ENCODE measurements around the gene NEBL.

NEBL gene

DNA sequence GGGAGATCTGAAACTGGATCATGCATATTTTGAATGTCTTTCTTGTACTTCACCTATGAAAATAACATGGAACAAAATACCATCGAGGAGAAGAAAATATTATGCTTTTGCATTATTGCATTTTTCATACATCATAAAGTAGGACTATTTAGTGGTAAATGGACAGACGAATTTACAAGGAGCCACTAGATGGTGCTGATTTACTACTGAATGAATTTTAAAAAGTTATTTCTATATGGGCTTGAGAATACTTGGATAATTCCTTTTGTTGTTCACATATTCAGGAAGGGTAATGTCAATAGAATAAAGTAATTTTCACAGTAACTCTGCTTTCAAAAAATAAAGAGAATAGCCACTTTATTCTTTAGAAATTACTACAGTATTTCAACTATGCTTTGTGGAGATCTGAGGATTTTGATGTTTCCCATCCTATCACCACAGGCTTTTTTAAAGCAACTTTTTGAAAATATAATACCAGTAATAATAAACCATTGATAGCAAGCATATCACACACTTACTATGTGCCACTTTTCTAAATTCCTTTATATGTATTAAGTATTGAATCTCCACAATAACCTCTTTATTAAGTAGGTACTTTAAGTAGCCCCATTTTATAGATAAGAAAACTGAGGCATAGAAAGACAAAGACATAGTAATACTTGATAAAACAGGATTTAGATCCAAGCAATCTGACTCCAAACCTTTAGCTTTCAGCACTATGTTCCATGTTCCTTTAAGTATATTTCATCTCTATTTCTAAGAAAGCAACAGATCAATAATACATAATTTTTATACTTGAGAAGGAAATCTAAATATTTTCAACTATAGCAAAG, 38.6 kb downstream of the NEBL start:
- peak; percentile 46 for DNase-seq (ENCODE audit: low spot score)

DNA sequence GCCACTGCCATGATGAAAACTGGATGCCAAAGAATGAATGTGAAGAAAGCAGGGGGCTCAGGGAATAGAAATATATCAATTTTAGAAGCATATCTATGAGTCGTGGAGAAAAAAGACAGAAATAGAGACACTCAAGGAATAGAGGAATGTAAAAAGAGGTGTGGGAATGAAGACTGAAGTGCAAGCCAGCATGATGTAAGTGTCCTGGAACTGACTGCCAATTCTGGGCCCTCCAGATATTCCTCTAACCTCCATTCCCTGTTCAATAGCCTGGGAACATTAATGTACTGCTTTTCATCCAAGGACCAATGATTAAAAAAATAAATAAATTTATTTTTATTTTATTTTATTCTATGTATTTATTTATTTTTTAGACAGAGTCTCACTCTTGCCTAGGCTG, 40.6 kb downstream of the NEBL start:
- DNase-seq (ENCODE audit: low spot score): no peak

GRCh38 chr10:20855398-20856038, 41.6 kb downstream of the NEBL start:
- DNase-seq (ENCODE audit: low spot score): peak; percentile 11

DNA sequence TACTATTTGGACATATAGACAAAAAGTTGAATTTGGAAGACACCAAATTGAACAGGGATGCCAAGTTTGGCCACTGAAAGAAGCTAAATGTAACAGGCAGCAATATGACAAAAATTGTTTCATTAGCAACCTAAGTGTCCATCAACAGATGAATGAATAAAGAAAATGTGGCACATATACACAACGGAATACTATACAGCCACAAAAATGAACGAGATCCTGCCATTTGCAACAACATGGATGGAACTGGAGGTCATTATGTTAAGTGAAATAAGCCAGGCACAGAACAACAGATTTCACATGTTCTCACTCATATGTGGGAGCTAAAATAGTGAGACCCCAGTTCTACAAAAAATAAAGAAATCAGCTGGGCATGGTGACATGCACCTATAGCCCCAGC, 43.8 kb downstream of the NEBL start:
- DNase-seq (ENCODE audit: low spot score): no peak

DNA sequence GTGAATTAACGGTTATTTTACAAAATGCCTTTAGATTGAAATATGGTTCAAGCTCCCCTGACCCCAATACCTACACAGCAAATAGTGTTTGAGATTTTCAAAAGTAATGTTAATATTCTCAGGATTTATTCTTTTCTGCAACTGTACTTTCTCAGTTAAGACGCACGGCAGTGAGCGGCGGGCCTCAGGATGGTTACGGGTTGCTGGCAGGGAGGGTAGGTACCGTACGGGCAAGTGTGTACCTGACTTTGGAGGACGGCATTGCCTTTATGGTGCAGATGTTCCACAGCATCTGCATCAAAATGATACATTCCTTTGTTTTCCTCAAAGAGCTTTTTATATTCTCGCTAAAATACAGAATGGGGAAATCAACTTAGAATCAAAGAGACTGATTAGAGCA, 44.8 kb downstream of the NEBL start:
- DNase-seq (ENCODE audit: low spot score): no peak

GRCh38 chr10:20847512-20847911, 49.6 kb downstream of the NEBL start:
- DNase-seq (ENCODE audit: low spot score): no peak

- DNase-seq (ENCODE audit: low spot score): no peak
These were observed 50.8 kb downstream of the NEBL start for GRCh38 chr10:20846263-20846662.

DNA sequence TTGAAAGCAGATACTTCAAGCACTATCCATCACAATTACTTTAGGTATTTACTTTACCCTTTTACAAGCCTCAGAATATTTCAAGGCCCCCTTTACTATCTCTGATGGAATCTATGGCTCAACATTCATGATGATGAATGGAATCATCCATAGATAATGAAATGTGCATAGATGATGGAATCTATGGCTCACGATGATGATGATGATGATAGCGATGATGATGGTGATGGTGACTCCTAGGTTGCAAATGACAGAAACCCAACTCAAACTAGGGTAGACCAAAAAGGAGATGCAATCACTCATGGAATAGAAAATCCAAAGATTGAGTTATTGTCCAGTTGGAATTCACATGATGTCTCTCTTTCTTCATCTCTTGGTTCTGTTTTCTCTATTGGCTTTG, 55.7 kb downstream of the NEBL start:
- no peak for DNase-seq (ENCODE audit: low spot score)

DNA sequence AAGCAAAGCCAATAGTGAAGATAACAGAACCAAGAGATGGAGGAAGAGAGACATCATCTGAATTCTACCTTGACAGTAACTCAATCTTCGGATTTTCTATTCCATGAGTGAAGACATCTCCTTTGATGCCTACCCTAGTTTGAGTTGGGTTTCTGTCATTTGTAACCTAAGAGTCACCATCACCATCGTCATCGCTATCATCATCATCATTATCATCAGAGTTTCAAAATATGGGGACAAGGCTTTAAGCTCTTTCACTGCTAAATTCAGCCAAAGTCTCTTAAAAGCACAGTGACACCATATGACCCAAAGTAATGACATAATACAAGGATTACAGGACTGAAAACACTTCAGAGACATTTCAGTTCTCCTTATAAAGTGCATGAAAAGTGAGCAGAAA, 57.2 kb downstream of the NEBL start:
- no peak for DNase-seq (ENCODE audit: low spot score)

GRCh38 chr10:20839141-20839540, 58.0 kb downstream of the NEBL start:
- no peak for DNase-seq (ENCODE audit: low spot score)

GRCh38 chr10:20836401-20836800, 60.7 kb downstream of the NEBL start:
- no peak for DNase-seq (ENCODE audit: low spot score)

GRCh38 chr10:20835335-20835734, 61.8 kb downstream of the NEBL start:
- no peak for DNase-seq (ENCODE audit: low spot score)

DNA sequence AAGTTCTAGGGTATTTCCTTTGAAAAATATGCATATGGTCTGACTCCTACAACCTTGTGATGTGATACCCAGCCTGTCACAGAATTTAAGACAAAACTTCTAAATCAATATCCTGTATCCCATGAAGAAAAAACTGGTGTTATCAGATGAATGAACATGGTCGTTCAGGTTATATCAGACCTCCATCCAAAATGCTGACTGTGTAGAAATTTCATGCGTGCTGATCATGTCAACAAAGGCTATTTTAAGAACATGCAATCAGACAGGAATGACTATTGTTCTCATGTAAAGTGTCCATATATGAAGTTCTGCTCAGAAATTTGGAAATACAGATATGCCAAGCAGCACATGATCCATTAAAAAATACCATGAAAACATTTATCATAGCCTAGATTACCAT, 62.3 kb downstream of the NEBL start:
- DNase-seq (ENCODE audit: low spot score): no peak

- DNase-seq (ENCODE audit: low spot score): no peak
These were observed 74.3 kb downstream of the NEBL start for GRCh38 chr10:20822825-20823224.

DNA sequence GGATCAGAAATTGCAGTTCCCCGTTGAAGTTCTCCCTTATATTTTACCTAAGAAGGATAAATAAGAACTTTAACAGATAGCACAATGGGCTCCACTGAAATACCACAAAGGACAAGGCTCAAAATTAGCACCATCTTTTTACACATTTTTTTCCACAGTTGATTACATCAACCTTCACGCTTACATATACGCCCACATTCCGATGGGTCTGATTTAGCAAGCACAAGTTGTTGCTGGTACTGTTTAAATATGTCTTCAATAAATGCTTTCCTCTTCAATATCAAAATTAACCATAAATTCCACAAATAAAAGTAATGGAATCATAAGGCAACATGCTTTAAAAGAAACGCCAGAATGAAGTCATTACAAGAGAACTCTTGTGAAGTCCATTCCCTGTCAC, 79.5 kb downstream of the NEBL start:
- no peak for DNase-seq (ENCODE audit: low spot score)

DNA sequence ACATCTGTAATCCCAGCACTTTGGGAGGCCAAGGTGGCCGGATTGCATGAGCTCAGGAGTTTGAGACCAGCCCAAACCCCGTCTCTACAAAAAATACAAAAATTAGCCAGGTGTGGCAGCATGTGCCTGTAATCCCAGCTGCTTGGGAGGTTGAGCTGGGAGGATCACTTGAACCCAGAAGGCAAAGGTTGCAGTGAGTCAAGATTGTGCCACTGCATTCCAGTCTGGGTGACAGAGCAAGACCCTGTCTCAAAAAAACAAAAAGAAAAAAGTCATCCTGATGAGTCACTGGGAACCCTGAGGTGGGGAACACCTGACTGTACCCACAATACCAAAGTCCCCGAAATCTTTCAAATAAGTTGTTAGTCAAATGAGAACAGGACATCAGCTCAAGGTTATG, 80.0 kb downstream of the NEBL start:
- DNase-seq (ENCODE audit: low spot score): no peak

- DNase-seq (ENCODE audit: low spot score): no peak
These were observed 83.0 kb downstream of the NEBL start for GRCh38 chr10:20814116-20814515.

GRCh38 chr10:20811131-20811530, 86.0 kb downstream of the NEBL start:
- no peak for DNase-seq (ENCODE audit: low spot score)

DNA sequence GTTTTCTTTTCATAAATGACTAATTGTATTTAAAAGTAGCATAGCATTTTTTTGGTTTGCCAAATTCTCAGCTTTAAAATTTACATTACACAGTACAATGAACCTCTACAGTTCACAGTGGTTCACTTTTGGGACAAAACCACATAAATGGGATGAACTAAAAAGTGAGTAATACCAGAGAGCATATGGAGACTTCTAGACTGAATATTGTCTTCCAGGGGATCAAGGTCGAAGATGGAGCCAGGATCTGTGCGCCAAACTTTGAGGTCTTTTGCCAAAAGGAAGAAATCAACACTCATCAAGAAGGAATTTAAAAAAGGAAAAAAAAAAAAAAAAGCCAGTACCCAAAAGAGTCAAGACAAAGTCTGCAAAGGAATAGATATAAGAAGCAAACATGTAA, 87.5 kb downstream of the NEBL start:
- no peak for DNase-seq (ENCODE audit: low spot score)

DNA sequence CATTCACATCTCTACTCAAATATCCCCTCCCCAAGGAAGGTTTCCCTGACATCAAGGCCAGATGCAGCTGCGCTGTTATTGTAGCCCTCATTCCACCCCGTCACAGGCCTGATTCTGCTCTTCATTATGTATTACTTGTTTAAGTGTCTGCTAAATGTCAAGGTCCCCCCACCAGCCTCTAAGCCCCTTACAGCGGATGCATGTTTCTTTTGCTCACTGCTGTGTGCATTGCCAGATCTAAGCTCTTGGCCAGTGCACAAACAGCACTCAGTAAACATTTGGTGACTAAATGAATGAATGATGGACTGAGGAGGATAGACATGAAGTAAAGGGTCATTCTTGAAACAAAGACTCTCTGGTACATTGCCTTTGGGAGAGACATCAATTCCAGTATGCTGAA, 90.6 kb downstream of the NEBL start:
- no peak for DNase-seq (ENCODE audit: low spot score)

- DNase-seq (ENCODE audit: low spot score): no peak
These were observed 99.8 kb downstream of the NEBL start for GRCh38 chr10:20797290-20797689.

DNA sequence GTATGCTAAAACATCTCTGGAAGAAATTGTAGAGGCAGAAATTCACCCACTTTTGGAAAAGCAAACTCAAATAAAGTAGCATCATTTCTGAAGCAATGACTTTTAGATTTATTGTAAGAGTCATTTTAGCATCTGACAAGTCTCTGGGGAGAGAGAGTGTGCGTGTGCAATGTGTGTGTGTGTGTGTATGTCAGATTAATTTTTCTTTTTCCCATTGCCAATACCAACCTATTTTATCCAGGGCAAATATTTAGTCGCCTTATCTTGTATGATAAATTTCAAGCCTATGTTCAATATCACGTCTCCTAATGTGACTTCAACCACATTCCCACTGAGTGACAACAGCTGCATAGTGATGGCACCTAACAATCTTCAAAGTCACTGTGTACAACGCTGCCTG, 101.7 kb downstream of the NEBL start:
- no peak for DNase-seq (ENCODE audit: low spot score)

- DNase-seq (ENCODE audit: low spot score): no peak
These were observed 111.9 kb downstream of the NEBL start for GRCh38 chr10:20785174-20785573.

Data from kidney capillary endothelial cell (primary cell).